ENCODE results near the gene ADAMTS20.

DNA sequence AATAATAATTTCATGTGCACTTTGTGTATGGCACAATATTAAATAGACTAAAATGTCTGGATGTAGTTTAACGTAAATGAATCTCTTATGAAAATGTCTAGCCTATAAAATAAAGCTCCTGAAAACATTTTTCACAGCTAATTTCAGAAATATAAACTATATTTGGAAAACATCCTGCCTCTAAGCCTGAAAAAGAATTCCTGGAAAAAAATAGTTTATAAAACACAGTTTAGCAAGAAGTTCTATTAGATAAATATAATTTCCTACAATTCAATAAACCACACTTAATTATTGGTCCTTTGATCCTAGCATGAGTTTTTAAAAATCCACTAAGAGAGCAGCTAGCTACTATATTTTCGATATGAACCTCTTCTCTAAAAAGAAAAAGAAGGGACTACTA, 159.9 kb downstream of the ADAMTS20 start:
- TF ChIP-seq POLR2A (IDR thresholded peaks at IDR 0.05) (no peak), EP300 (IDR thresholded peaks at IDR 0.05; ENCODE audit: low read depth) (no peak), CTCF (IDR thresholded peaks at IDR 0.05) (no peak), POLR2AphosphoS5 (IDR thresholded peaks at IDR 0.05) (no peak)
